ENCODE results near the gene MAN2A2.
"Not testable (repeated sequence)": the region's sequence is repeated elsewhere in the genome, so short reads cannot be mapped to it uniquely, and the experiment has no call there.

Gene MAN2A2

GRCh38 chr15:90883976-90884718 is 19.0 kb upstream of the MAN2A2 start, which contains the start of gene FES:
Gene FES, plus strand, starts transcription at chr15:90884504. Its CDS starts 542 bp downstream, at chr15:90885046.
- DNase-seq (ENCODE audit: low spot score), result peak; percentile 44

GRCh38 chr15:90884719-90885431 is 18.2 kb upstream of the MAN2A2 start:
- DNase-seq (ENCODE audit: low spot score), result no peak

DNA sequence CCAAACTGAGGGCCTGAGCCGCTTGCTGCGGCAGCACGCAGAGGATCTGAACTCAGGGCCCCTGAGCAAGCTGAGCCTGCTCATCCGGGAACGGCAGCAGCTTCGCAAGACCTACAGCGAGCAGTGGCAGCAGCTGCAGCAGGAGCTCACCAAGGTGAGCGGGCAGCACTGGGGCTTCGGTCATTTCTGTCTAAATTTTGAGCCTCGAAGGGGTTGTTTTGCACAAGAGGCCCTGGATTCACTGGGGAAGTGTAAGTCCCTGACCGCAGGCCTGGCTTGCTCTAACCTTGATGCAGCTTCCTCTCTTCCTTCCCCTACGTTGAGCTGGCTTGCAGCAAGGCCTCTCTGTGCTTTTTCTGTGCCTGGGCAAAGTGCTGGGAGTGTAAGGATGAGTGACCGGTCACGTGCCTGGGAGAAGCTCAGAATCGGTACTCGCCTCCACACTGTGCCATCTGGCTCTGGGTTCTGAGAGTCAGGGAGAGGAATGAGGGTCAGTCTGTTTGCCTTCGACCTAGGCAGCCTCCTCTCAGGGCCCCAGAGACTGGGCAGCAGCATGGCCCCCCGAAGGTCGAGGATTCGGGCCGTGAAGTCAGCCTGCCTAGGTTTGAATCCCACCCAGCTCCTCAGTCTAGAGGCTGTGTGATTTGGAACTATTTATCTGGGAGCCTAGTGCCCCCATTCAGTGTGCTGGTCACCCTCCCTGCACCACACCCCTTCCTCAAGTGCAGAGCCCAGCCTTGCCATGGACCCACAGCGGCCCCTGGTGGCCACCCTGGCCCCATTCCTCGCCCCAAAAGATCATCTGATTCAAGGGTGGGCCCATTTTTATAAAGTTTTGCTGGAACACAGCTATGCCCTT is 17.4 kb upstream of the MAN2A2 start:
- DNase-seq (ENCODE audit: low spot score), result peak; percentile 57

GRCh38 chr15:90886291-90886614 is 16.8 kb upstream of the MAN2A2 start:
- no peak for DNase-seq (ENCODE audit: low spot score)

- DNase-seq (ENCODE audit: low spot score), result no peak
Measured at GRCh38 chr15:90887037-90887481, 16.0 kb upstream of the MAN2A2 start.

GRCh38 chr15:90889313-90889730 is 13.8 kb upstream of the MAN2A2 start:
- DNase-seq (ENCODE audit: low spot score), result no peak

DNA sequence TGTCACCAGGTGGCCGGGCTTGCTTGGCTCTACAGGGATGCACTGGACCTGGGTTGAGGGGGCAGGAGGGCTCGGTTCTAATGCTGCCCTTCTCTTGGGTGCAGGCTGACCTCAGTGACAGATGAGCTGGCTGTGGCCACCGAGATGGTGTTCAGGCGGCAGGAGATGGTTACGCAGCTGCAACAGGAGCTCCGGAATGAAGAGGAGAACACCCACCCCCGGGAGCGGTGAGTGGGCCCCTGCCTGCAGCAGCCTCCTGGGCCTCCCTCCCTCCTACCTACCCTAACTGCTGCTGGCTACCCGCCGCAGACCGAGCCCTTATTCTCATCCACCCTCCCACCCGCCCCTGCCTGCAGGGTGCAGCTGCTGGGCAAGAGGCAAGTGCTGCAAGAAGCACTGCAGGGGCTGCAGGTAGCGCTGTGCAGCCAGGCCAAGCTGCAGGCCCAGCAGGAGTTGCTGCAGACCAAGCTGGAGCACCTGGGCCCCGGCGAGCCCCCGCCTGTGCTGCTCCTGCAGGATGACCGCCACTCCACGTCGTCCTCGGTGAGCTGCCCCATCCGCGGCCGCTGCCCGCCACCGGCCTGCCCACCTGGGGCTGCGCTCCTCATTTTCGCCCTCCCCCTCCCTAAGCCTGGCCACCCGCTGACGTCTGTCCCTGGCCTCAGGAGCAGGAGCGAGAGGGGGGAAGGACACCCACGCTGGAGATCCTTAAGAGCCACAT is 13.2 kb upstream of the MAN2A2 start:
- DNase-seq (ENCODE audit: low spot score), result no peak

DNA sequence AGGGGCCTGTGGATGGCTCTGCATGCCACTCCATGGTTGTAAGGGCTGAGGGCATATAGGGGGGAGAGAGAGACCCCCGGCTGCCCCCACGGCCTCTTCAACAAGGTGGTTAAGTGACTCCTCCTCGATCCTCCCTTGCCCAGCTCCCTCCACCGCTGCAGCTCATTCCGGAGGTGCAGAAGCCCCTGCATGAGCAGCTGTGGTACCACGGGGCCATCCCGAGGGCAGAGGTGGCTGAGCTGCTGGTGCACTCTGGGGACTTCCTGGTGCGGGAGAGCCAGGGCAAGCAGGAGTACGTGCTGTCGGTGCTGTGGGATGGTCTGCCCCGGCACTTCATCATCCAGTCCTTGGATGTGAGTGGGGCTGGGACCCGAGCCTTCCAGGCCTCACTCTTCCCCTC is 12.3 kb upstream of the MAN2A2 start:
- DNase-seq (ENCODE audit: low spot score), result no peak

- no peak for DNase-seq (ENCODE audit: low spot score)
Measured at GRCh38 chr15:90891346-90891949, 11.7 kb upstream of the MAN2A2 start.

GRCh38 chr15:90892023-90892422 is 11.1 kb upstream of the MAN2A2 start:
- no peak for DNase-seq (ENCODE audit: low spot score)

GRCh38 chr15:90892498-90893174 is 10.5 kb upstream of the MAN2A2 start:
- DNase-seq (ENCODE audit: low spot score), result no peak

DNA sequence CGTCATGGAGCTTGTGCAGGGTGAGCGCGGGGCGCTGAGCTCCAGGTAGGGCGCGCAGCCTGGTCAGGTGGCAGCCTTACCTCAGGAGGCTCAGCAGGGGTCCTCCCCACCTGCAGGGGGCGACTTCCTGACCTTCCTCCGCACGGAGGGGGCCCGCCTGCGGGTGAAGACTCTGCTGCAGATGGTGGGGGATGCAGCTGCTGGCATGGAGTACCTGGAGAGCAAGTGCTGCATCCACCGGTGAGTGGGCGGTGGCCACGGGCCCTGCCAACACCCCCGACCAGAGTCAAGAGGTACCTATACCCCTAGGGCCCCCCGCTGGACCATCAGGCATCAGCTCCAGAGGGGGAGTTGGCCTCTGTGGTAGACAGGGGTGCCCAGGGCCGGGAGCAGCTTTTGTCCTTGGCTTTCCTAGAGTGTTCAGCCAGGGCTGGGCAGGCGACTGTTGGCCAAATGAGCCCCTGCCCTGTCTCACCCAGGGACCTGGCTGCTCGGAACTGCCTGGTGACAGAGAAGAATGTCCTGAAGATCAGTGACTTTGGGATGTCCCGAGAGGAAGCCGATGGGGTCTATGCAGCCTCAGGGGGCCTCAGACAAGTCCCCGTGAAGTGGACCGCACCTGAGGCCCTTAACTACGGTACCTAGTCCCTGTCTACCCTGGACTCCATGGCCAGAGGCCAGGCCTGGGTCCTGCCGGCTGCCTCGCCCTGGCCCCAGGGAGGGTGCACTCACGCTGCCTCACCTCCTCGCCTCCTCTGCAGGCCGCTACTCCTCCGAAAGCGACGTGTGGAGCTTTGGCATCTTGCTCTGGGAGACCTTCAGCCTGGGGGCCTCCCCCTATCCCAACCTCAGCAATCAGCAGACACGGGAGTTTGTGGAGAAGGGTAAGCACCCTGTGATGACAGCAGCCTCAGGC is 9.7 kb upstream of the MAN2A2 start:
- DNase-seq (ENCODE audit: low spot score), result no peak

DNA sequence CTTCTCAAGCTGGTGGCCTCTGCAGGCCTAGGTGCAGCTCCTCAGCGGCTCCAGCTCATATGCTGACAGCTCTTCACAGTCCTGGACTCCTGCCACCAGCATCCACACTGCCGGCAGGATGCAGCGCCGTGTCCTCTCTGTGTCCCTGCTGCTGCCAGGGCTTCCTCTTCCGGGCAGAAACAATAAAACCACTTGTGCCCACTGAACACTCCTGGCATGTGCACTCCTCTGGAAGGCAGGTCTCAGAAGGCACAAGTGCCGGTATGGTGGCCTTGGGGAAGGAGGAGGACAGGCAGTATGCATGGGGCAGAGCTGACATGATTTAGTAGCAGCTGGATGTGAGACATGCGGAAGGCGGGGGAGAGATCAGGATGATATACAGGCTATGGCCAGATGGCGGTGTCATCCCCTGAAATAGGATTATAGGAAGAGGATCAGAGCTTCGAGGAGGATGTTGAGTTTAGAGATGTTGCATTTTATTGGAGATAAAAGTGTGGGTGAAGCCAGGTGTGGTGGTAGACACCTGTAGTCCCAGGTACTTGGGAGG is 7.5 kb upstream of the MAN2A2 start:
- no peak for DNase-seq (ENCODE audit: low spot score)

DNA sequence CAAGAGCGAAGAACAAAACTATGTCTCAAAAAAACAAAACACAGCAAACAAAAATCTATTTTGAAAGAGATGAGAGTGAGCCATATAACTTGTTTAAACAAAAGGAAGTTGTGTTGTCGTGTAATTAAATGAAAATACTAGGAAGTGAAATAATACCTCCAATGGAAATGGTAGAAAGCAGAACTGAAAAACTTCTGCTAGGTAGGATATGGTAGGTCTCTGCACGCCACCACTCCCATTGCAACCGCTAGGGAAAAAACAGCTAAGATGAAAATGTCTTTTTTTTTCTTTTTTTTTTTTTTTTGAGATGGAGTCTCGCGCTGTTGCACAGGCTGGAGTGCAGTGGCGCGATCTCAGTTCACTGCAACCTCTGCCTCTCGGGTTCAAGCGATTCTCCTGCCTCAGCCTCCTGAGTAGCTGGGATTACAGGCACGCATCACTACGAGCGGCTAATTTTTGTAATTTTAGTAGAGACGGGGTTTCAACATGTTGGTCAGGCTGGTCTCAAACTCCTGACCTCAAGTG is 5.9 kb upstream of the MAN2A2 start:
- not testable (repeated sequence) for DNase-seq (ENCODE audit: low spot score)

DNA sequence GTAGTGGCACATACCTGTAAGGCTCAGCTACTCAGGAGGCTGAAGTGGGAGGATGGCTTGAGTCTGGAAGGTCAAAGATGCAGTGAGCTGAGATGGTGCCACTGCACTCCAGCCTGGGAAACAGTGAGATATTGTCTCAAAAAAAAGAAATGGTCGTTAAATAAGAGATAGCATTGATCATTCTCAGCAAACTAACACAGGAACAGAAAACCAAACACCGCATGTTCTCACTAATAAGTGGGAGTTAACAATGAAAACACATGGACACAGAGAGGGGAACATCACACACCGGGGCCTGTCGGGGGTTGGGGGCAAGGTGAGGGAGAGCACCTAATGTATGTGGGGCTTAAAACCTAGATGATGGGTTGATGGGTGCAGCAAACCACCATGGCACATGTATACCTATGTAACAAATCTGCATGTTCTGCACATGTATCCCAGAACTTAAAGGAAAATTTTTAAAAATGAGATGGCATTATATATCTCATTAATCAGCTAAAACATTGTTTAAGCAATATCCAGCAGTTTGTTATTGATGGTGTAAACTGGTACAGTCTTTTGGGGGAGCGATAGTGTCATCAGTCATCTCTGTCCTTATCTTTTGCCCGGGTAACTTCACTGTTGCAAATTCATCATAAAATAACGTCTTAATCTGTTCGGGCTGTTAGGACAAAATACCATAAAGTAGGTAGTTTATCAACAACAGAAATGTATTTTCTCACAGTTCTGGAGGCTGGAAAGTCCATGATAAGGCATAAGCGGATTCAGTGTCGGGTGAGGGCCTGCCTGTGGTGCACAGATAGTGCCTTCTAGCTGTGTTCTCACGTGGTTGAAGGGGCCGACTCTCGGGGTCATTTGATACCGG is 1.7 kb upstream of the MAN2A2 start:
- no peak for DNase-seq (ENCODE audit: low spot score)

- peak; percentile 87 for DNase-seq (ENCODE audit: low spot score)
Measured at GRCh38 chr15:90902040-90902839, 862 bp upstream of the MAN2A2 start.

DNA sequence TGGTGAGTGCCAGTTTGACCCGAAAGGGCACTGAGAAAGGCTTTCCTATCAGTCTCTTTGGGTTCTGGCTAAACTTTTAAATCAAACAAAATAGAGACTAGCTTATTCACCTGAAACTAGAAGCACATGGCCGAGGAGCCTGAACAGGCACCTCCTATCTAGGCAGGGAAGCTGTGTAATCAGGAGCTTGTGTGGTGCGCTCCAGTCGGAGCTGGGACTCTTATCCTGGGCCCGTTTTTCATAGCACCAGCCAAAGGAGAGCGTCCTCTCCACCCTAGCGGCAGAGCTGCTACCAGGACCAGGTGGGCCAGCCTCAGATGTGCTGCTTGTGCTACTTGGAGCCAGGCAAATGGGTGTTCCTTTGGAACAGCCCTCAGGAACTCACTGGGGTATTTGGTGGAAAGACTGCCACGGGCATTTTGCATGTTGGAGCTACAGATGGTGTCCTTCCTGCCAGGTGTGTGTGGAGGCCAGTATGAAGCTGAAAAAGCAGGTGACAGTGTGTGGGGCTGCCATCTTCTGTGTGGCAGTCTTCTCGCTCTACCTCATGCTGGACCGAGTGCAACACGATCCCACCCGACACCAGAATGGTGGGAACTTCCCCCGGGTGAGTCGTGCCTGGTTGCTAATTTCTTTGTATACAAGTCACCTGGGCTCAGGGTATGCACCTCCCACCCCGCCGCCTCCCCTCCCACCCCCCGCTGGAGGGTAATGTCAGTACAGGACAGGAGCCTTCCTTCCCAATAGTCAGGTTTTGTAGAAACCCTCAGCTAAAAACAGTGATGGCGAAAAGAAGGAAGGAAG is 833 bp downstream of the MAN2A2 start:
- DNase-seq (ENCODE audit: low spot score), result peak; percentile 43
